Activated naive CD8-positive, alpha-beta T cell treated with anti-CD3 and anti-CD28 coated beads, Interleukin-2, amount 50 U/mL, for 24 hours (primary cell): ENCODE results near the gene KDM4B.

ENCODE experiments used
- ATAC-seq: fragments of 150-1000 bp; cut with Tn5 transposase; one replicate; pipeline ENCODE4 v1.10.0; 2021
- DNase-seq: peaks from one replicate; pipeline ENCODE4 v3.0.0; 2021
- H3K27ac Mint-ChIP-seq: one replicate; pipeline ENCODE4 v1.8.0; 2021; ENCODE audit warnings: mild to moderate bottlenecking, mixed read lengths
- H3K27me3 Mint-ChIP-seq: one replicate; pipeline ENCODE4 v1.8.0; 2021; ENCODE audit warnings: mixed read lengths
- H3K36me3 Mint-ChIP-seq: one replicate; pipeline ENCODE4 v1.8.0; 2021; ENCODE audit warnings: low read depth, mixed read lengths
- H3K4me1 Mint-ChIP-seq: one replicate; pipeline ENCODE4 v1.8.0; 2021; ENCODE audit warnings: mixed read lengths
- H3K4me3 Mint-ChIP-seq: one replicate; pipeline ENCODE4 v1.8.0; 2021; ENCODE audit warnings: mild to moderate bottlenecking, moderate library complexity, mixed read lengths
- H3K9me3 Mint-ChIP-seq: one replicate; pipeline ENCODE4 v1.8.0; 2021; ENCODE audit warnings: mixed read lengths

KDM4B gene

GRCh38 chr19:5113633-5114586, 145.0 kb downstream of the KDM4B start:
- no peaks in the 10 kb centered on the region for H3K4me1 Mint-ChIP-seq
- peaks cover 7% of the 10 kb centered on the region for H3K36me3 Mint-ChIP-seq
- no peak overlapping the region for H3K4me3 Mint-ChIP-seq
- H3K27me3 Mint-ChIP-seq: no peaks in the 10 kb centered on the region
- H3K9me3 Mint-ChIP-seq: no peaks in the 10 kb centered on the region
- DNase-seq: no peak
- no peak for ATAC-seq
- no peak overlapping the region for H3K27ac Mint-ChIP-seq

DNA sequence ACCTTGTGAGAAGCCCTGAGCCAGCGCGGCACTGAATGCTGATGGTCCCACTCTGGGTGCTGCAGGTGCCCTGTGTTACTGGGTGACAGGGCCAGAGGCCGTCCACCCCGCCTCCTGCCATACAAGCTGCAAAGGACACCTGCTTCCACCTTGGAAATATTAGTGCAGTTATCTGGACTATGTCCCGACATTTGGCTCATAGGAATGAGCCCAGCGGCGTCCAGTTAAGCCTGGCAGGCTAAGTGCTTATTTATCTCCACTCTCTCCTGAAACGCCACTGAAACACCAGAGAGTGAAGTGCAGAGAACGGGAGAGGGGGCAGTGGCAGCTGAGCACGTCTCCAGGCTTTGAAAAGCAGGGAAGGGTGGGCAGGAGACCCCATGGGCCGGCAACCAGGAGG, 145.8 kb downstream of the KDM4B start:
- H3K9me3 Mint-ChIP-seq: no peaks in the 10 kb centered on the region
- DNase-seq: no peak
- no peak overlapping the region for H3K27ac Mint-ChIP-seq
- peaks cover 7% of the 10 kb centered on the region for H3K36me3 Mint-ChIP-seq
- H3K4me3 Mint-ChIP-seq: no peak overlapping the region
- no peaks in the 10 kb centered on the region for H3K27me3 Mint-ChIP-seq
- no peaks in the 10 kb centered on the region for H3K4me1 Mint-ChIP-seq
- ATAC-seq: no peak

DNA sequence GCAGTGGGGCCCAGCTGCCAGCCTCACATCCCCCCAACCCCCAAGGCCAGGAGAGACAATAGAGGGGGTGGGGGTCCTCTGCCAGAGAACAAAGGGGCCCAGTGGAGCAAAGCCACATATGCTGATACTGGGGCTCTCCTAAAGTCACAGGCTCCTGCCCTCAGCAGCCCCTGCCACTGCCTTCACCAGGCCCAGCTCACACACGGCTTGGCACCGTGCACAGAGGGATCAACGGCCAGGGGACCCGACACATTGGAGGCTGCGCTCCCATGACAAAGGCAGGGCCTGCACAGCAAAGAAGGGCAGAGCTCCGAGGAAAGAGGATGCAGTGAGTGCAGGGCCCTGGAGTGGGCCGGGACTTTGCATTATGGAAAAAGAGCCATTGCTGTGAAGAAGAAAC, 146.4 kb downstream of the KDM4B start:
- no peaks in the 10 kb centered on the region for H3K9me3 Mint-ChIP-seq
- no peak for DNase-seq
- H3K36me3 Mint-ChIP-seq: peaks cover 7% of the 10 kb centered on the region
- no peak for ATAC-seq
- H3K27me3 Mint-ChIP-seq: no peaks in the 10 kb centered on the region
- H3K4me3 Mint-ChIP-seq: no peak overlapping the region
- no peak overlapping the region for H3K27ac Mint-ChIP-seq
- no peaks in the 10 kb centered on the region for H3K4me1 Mint-ChIP-seq

DNA sequence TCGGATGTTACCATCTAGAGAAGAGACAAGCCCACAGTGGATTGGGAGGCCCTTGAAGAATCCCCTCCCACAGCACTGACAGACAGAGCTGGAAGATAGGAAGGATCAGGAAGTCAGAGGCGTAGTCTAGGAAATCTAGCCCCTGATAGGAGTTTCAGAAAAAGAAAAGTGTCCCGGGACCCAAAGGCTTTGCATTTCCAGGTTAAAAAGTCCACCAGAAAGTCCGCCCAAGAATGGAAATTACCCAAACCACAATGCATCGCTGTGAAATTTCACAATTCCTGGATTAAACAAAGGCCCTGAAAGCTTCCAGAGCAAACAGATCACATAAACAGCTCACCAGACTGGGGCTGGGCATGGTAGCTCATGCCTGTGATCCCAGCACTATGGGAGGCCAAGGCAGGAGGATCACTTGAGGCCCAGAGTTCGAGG, 146.9 kb downstream of the KDM4B start:
- no peak for DNase-seq
- H3K27ac Mint-ChIP-seq: no peak overlapping the region

GRCh38 chr19:5116292-5116691, 147.4 kb downstream of the KDM4B start:
- no peak overlapping the region for H3K27ac Mint-ChIP-seq
- DNase-seq (no peak), ATAC-seq (no peak)
- no peaks in the 10 kb centered on the region for H3K27me3 Mint-ChIP-seq
- H3K36me3 Mint-ChIP-seq: peaks cover 7% of the 10 kb centered on the region
- H3K4me3 Mint-ChIP-seq: no peak overlapping the region
- H3K9me3 Mint-ChIP-seq: no peaks in the 10 kb centered on the region
- H3K4me1 Mint-ChIP-seq: peaks cover 3% of the 10 kb centered on the region

More for the DNA sequence above, 146.9 kb downstream of the KDM4B start:
- H3K27me3 Mint-ChIP-seq: no peaks in the 10 kb centered on the region
- peaks cover 7% of the 10 kb centered on the region for H3K36me3 Mint-ChIP-seq
- ATAC-seq: no peak
- H3K4me3 Mint-ChIP-seq: no peak overlapping the region
- no peaks in the 10 kb centered on the region for H3K4me1 Mint-ChIP-seq
- no peaks in the 10 kb centered on the region for H3K9me3 Mint-ChIP-seq

GRCh38 chr19:5117421-5117820, 148.5 kb downstream of the KDM4B start:
- Mint-ChIP-seq H3K27ac (no peak overlapping the region), H3K27me3 (no peaks in the 10 kb centered on the region), H3K36me3 (peaks cover 7% of the 10 kb centered on the region), H3K9me3 (no peaks in the 10 kb centered on the region), H3K4me3 (no peak overlapping the region), H3K4me1 (peaks cover 13% of the 10 kb centered on the region)
- DNase-seq: no peak
- no peak for ATAC-seq

DNA sequence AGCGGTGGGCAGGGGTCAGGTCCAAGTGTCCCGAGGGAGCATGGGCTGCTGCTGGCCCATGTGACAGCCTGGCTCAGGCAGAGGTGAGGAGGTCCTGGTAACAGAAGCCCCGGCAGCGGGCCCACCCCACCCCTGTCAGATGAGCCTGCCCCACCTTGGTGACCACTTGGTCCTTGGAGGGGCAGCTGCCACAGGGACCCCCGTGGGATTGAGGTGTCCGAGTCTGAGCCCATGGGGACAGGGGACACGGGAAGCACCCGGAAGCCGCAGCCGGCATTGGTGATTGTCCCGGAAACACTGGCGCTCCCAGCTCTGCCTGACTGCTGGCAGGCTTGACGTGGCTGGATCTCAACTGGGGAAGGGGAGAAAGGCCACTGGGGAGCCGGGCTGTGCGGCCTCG, 149.1 kb downstream of the KDM4B start:
- Mint-ChIP-seq H3K9me3 (no peaks in the 10 kb centered on the region), H3K4me1 (peaks cover 14% of the 10 kb centered on the region), H3K27ac (no peak overlapping the region), H3K4me3 (no peak overlapping the region), H3K27me3 (no peaks in the 10 kb centered on the region), H3K36me3 (peaks cover 7% of the 10 kb centered on the region)
- DNase-seq (no peak), ATAC-seq (no peak)

GRCh38 chr19:5119297-5119998, 150.5 kb downstream of the KDM4B start:
- Mint-ChIP-seq H3K4me1 (peaks cover 14% of the 10 kb centered on the region), H3K27me3 (no peaks in the 10 kb centered on the region), H3K27ac (no peak overlapping the region), H3K4me3 (no peak overlapping the region), H3K9me3 (no peaks in the 10 kb centered on the region), H3K36me3 (peaks cover 7% of the 10 kb centered on the region)
- DNase-seq: no peak
- no peak for ATAC-seq

DNA sequence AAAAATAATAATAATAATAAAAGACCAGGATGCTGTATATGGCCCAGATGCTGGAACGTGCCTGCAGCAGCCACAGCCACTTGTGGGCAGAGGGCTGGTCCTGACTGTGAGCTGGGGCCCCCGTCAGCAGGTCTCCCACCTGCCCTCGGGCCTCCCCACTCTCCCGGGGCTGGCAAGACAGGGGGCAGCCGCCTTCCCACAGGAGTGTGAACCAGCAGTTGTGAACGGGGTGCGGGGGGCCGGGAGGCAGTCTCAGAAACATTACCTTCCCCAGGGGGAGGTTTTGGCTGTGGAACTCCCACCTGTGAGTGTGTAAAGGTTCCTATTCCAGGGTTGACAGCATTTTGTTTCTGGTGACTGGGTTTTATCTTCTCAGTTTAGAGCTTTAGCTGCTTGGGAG, 151.4 kb downstream of the KDM4B start:
- Mint-ChIP-seq H3K27ac (no peak overlapping the region), H3K9me3 (no peaks in the 10 kb centered on the region)
- no peak for ATAC-seq

DNA sequence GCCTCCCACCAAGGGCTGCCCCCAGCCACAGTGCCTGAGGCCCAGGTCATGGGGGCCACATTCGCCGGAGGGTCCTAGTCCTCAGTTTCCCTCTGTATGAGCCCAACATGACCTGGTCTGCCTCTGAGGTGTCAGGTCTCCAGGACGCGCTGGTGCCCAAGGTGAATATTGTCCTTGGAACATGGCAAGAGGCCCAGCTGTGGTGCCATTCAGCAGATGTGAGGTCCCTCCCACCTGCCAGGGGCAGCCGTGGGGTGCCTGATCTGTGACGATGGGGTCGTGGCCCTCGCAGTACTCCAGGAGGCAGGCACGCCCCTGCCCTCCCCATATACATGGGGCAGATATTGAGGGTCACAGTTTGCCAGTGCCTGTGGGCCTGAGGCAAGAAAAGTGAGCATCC, 151.9 kb downstream of the KDM4B start:
- Mint-ChIP-seq H3K4me1 (peaks cover 21% of the 10 kb centered on the region), H3K27ac (no peak overlapping the region), H3K27me3 (no peaks in the 10 kb centered on the region), H3K36me3 (peaks cover 4% of the 10 kb centered on the region), H3K9me3 (no peaks in the 10 kb centered on the region), H3K4me3 (no peak overlapping the region)
- no peak for DNase-seq
- ATAC-seq: no peak

More for the DNA sequence above, 151.4 kb downstream of the KDM4B start:
- no peak for DNase-seq
- Mint-ChIP-seq H3K36me3 (peaks cover 7% of the 10 kb centered on the region), H3K4me1 (peaks cover 18% of the 10 kb centered on the region), H3K27me3 (no peaks in the 10 kb centered on the region), H3K4me3 (no peak overlapping the region)

DNA sequence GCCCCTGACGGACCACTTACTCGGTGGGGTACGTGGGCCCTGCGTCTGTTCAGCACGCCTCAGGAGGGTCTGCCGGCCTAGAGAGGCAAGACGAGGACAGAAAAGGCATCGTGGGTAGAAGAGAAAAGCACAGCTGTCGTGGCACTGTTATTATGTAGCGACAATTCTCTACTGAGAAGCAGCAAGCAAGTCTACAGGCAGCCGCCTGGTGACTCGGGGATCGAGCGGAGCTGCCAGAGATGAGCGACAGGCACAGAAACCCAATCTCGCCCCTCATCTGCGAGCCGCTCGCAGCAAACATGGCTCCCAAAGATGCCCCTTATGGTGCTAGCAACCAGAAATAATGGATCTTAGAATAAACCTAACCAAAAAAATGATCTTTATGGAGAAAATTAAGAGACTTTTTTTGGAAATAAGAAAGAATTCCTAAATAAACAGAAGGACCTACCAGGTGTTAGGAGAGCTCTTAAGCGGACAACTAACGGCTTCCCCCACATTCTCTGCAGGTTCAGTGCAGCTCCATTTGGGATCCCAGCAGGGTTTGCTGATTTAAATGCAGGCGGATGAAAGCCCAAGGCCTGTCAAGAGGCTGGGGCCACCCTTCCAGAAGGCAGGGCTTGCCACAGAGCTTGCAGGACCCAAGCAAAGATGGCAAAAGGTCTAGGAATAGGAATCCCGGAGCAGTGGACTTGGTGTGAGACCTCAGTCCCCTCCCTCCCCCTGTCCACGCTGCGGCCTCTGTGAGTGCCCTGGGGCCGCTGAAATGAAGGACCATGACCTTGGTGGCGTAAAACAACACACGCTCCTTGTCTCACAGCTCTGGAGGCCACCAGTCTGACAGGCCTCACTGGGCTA, 152.6 kb downstream of the KDM4B start:
- no peak for DNase-seq
- Mint-ChIP-seq H3K4me1 (peaks cover 24% of the 10 kb centered on the region), H3K4me3 (no peak overlapping the region), H3K9me3 (no peaks in the 10 kb centered on the region), H3K27me3 (no peaks in the 10 kb centered on the region), H3K36me3 (peaks cover 1% of the 10 kb centered on the region), H3K27ac (no peak overlapping the region)
- ATAC-seq: no peak

DNA sequence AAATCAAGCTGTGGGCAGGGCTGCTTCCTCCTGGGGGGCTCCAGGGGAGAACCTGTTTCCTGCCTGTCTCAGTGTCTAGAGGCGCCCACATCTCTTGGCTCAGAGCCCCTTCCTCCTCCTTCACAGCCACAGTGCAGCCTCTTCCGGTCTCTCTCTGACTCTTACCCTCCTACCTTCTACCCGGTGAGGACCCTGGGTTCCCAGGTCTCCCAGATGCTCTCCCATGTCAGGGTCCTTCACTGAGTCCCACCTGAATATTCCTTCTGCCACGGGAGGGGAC, 153.1 kb downstream of the KDM4B start:
- DNase-seq (no peak), ATAC-seq (no peak)
- Mint-ChIP-seq H3K27me3 (no peaks in the 10 kb centered on the region), H3K9me3 (no peaks in the 10 kb centered on the region), H3K36me3 (no peaks in the 10 kb centered on the region), H3K4me3 (no peak overlapping the region), H3K4me1 (peaks cover 24% of the 10 kb centered on the region), H3K27ac (no peak overlapping the region)

GRCh38 chr19:5122671-5123409, 153.9 kb downstream of the KDM4B start:
- Mint-ChIP-seq H3K4me1 (peaks cover 24% of the 10 kb centered on the region), H3K27me3 (no peaks in the 10 kb centered on the region), H3K27ac (no peak overlapping the region), H3K4me3 (no peak overlapping the region), H3K9me3 (no peaks in the 10 kb centered on the region), H3K36me3 (no peaks in the 10 kb centered on the region)
- ATAC-seq (no peak), DNase-seq (no peak)

GRCh38 chr19:5123646-5124045, 154.7 kb downstream of the KDM4B start:
- Mint-ChIP-seq H3K27ac (no peak overlapping the region), H3K9me3 (no peaks in the 10 kb centered on the region), H3K4me1 (peaks cover 24% of the 10 kb centered on the region), H3K36me3 (no peaks in the 10 kb centered on the region), H3K27me3 (no peaks in the 10 kb centered on the region), H3K4me3 (no peak overlapping the region)
- DNase-seq: no peak
- ATAC-seq: no peak
